PC-9 (cell line): ENCODE results near the gene IFT88.

Experiments used
- CTCF ChIP-seq: fragments of 200-600 bp; sonication (generic); conservative IDR thresholded peaks from 2 replicates; pipeline ENCODE4 v1.6.1; 2017; ENCODE audit warnings: mixed run types, antibody characterized with exemption, mild to moderate bottlenecking, moderate library complexity
- EZH2 ChIP-seq: fragments of 200-600 bp; sonication (generic); IDR thresholded peaks from 2 replicates; pipeline ENCODE4 v1.8.0; 2017; ENCODE audit warnings: antibody characterized with exemption, low read depth

DNA sequence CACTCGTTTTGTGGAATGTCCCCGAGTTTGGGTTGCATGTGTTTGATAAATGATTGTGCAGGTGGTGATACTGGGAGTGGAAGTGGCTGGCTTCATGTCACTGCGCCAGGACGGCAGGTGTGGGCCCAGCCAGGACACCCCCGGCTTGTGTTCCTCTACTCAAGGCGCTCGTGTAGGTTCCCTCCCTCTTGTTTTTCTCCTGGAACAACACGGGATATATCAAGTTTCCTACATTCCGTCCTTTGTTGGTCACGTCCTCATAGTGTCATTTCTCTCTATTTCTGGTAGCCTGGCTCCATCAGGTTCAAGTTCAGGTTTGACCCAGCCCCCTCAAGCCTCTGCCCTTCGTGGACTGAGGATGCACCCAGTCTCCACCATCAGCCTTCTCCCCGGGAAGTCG, 152.8 kb downstream of the IFT88 start:
- no peak for TF ChIP-seq EZH2
- TF ChIP-seq CTCF = no peak
